OCI-LY7 (cell line): ENCODE measurements around the gene CFAP157. TPM values are rescaled to one million over a fixed set of nuclear protein-coding genes. Genes with fewer than 3 reads are reported as not detected.

Experiments used
- BruUV-seq: library from RNA; stranded (reverse); fragments of 400-500 nt; replicated peaks from 2 replicates; lab custom pipeline; 2021; lab: Mats Ljungman, UMichigan
- CTCF ChIA-PET: fragments of 300-600 bp; sonication (Branson Sonifier 250); formaldehyde crosslinking; loops from one replicate; lab custom pipeline; 2022; ENCODE audit warnings: antibody characterized with exemption; ENCODE audit not compliant: unreplicated experiment; lab: Charles Lee
- POLR2A ChIA-PET: fragments of 300-600 bp; sonication (Branson Sonifier 250); formaldehyde crosslinking; loops from one replicate; lab custom pipeline; 2022; ENCODE audit warnings: antibody characterized with exemption; lab: Charles Lee
- DNase-seq: peaks from one replicate; pipeline ENCODE4 v3.0.0-alpha.2; 2015; ENCODE audit warnings: low spot score
- H2AFZ ChIP-seq: fragments of 200-600 bp; sonication (generic), shearing (Covaris generic); 2 replicates; pipeline ENCODE4 v1.6.1; 2014; ENCODE audit warnings: mild to moderate bottlenecking, antibody characterized with exemption, low read length, moderate library complexity
- H3K27ac ChIP-seq: fragments of 200-600 bp; sonication (generic); 2 replicates; pipeline ENCODE4 v1.5.1; 2014; ENCODE audit warnings: mixed run types, low read depth, mild to moderate bottlenecking, moderate library complexity, low read length, inconsistent platforms; ENCODE audit not compliant: poor library complexity, severe bottlenecking
- H3K36me3 ChIP-seq: fragments of 200-600 bp; sonication (generic); 2 replicates; pipeline ENCODE4 v1.6.1; 2014; ENCODE audit warnings: mild to moderate bottlenecking, antibody characterized with exemption, low read length, moderate library complexity, mixed read lengths; ENCODE audit not compliant: insufficient read depth
- H3K4me1 ChIP-seq: fragments of 200-600 bp; sonication (generic); 2 replicates; pipeline ENCODE4 v1.5.1; 2014; ENCODE audit warnings: mild to moderate bottlenecking, low read length; ENCODE audit not compliant: insufficient read depth, poor library complexity, severe bottlenecking
- H3K4me2 ChIP-seq: fragments of 200-600 bp; sonication (generic); 2 replicates; pipeline ENCODE4 v1.6.1; 2014; ENCODE audit warnings: mild to moderate bottlenecking, low read length
- H3K4me3 ChIP-seq: fragments of 200-600 bp; sonication (generic); 2 replicates; pipeline ENCODE4 v1.5.1; 2014; ENCODE audit warnings: mild to moderate bottlenecking, low read depth, low read length; ENCODE audit not compliant: poor library complexity, severe bottlenecking
- H3K79me2 ChIP-seq: fragments of 200-600 bp; sonication (generic); 2 replicates; pipeline ENCODE4 v1.6.1; 2016; ENCODE audit warnings: low read depth, mild to moderate bottlenecking, low read length, moderate library complexity, mixed read lengths; ENCODE audit not compliant: insufficient read depth
- H3K9me2 ChIP-seq: fragments of 200-600 bp; sonication (generic); 2 replicates; pipeline ENCODE4 v1.6.1; 2016; ENCODE audit warnings: mild to moderate bottlenecking, low read length, mixed read lengths; ENCODE audit not compliant: insufficient read depth
- H3K9me3 ChIP-seq: fragments of 200-600 bp; sonication (generic); 2 replicates; pipeline ENCODE4 v1.6.1; 2014; ENCODE audit warnings: mild to moderate bottlenecking, mixed run types, low read length, mixed read lengths
- H4K20me1 ChIP-seq: fragments of 200-600 bp; sonication (generic); 2 replicates; pipeline ENCODE4 v1.6.1; 2014; ENCODE audit warnings: mild to moderate bottlenecking, antibody characterized with exemption, low read length, moderate library complexity, mixed read lengths; ENCODE audit not compliant: insufficient read depth
- EZH2phosphoT487 ChIP-seq: fragments of 200-600 bp; sonication (generic); IDR thresholded peaks from 2 replicates; pipeline ENCODE4 v1.6.1; 2018; ENCODE audit warnings: low read depth, borderline replicate concordance, mild to moderate bottlenecking, mixed run types, antibody characterized with exemption, low read length, moderate library complexity, mixed read lengths
- intact Hi-C: fragments of 100-400 bp; cut with micrococcal nuclease; formaldehyde crosslinking; loops from one replicate; pipeline ENCODE4 v1.10.0; 2022; ENCODE audit not compliant: unreplicated experiment
- total RNA-seq, 2 experiments: library from RNA; depleted of rRNA in 1 of 2; stranded (reverse); fragments of >200 nt in 1 of 2; shearing (Covaris generic) in 1 of 2; gene quantifications; 2 replicates each; pipeline ENCODE4 v1.2.3, GENCODE V29; 2014 to 2022
- TF ChIP-seq, protein P1 (sequence below): fragments of 200-600 bp; sonication (generic); conservative IDR thresholded peaks from 2 replicates; pipeline ENCODE4 v1.5.1; 2014; ENCODE audit warnings: mild to moderate bottlenecking, antibody characterized with exemption, low read length, moderate library complexity, mixed read lengths

The CFAP157 gene
- total RNA-seq, 2 experiments from 2014 or later, result 0.13 to 0.22 TPM

DNA sequence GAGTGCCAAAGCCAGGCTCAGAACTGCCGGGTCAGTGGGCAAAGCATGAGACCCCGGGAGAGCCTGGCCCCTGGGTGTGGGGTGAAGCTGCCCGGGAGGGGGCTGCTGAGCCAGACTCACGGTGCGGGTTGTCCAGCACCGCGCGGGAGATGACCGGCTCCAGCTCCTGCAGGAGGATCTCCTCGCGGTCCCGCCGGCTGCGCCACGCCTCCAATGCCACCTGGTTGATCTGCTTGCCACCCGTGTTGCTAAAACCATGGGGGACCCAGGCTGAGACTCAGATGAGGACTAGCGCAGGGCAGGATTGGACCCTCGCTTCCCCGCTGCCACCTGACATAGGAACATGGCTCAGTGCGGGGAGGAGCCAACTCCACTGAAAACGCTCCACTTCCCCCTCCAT is 25.7 kb downstream of the CFAP157 start:
- Histone ChIP-seq H2AFZ (no peak overlapping the region), H4K20me1 (no peaks in the 10 kb centered on the region), H3K4me2 (no peak overlapping the region), H3K79me2 (no peaks in the 10 kb centered on the region), H3K36me3 (no peaks in the 10 kb centered on the region), H3K9me3 (no peaks in the 10 kb centered on the region), H3K9me2 (no peaks in the 10 kb centered on the region), H3K4me3 (no peak overlapping the region), H3K4me1 (peaks cover 19% of the 10 kb centered on the region), H3K27ac (no peak overlapping the region)
- intact Hi-C loops, result no loop called here
- TF ChIP-seq, protein P1, sequence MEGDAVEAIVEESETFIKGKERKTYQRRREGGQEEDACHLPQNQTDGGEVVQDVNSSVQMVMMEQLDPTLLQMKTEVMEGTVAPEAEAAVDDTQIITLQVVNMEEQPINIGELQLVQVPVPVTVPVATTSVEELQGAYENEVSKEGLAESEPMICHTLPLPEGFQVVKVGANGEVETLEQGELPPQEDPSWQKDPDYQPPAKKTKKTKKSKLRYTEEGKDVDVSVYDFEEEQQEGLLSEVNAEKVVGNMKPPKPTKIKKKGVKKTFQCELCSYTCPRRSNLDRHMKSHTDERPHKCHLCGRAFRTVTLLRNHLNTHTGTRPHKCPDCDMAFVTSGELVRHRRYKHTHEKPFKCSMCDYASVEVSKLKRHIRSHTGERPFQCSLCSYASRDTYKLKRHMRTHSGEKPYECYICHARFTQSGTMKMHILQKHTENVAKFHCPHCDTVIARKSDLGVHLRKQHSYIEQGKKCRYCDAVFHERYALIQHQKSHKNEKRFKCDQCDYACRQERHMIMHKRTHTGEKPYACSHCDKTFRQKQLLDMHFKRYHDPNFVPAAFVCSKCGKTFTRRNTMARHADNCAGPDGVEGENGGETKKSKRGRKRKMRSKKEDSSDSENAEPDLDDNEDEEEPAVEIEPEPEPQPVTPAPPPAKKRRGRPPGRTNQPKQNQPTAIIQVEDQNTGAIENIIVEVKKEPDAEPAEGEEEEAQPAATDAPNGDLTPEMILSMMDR, result no peak
- TF ChIP-seq EZH2phosphoT487, result no peak
- DNase-seq, result no peak
- ChIA-PET POLR2A (no interaction called here), CTCF (no interaction called here)
- BruUV-seq, result no TSS peak

DNA sequence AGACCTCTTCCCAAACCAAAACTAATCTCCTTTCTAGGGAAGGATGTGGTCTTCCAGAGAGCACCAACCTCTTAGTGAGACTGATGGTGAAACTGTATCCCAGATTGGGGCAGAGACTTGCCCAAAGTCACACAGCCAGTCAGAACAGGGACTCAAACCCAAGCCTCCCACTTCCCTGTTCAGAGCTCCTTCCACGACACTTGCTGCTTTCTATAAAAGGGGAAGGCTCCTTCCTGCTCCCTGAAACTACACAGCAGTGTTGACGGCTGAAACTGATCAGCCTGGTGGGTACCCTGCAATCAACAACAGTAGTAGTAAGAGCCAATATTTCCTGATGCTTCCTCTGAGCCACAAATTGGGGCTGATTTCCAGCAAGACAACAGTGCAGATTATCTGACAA is 26.8 kb downstream of the CFAP157 start:
- CTCF ChIA-PET, result no interaction called here
- intact Hi-C loops, result loop anchor here (1.0 to 2.0 kb wide), 3 partner anchors 143 to 229 kb away; no protein-coding TSS in a partner anchor
- Histone ChIP-seq H3K9me2 (no peaks in the 10 kb centered on the region), H3K9me3 (no peaks in the 10 kb centered on the region), H2AFZ (no peak overlapping the region), H3K4me2 (peak overlapping the region; percentile 84; the same call in 1 of the 2 replicates), H3K4me1 (peaks cover 19% of the 10 kb centered on the region), H3K79me2 (no peaks in the 10 kb centered on the region), H3K4me3 (no peak overlapping the region), H3K27ac (no peak overlapping the region), H4K20me1 (no peaks in the 10 kb centered on the region), H3K36me3 (peaks cover 8% of the 10 kb centered on the region)
- BruUV-seq, result no TSS peak
- DNase-seq, result no peak
- POLR2A ChIA-PET, result no interaction called here
- no peak for TF ChIP-seq EZH2phosphoT487
- TF ChIP-seq, protein P1, result no peak

DNA sequence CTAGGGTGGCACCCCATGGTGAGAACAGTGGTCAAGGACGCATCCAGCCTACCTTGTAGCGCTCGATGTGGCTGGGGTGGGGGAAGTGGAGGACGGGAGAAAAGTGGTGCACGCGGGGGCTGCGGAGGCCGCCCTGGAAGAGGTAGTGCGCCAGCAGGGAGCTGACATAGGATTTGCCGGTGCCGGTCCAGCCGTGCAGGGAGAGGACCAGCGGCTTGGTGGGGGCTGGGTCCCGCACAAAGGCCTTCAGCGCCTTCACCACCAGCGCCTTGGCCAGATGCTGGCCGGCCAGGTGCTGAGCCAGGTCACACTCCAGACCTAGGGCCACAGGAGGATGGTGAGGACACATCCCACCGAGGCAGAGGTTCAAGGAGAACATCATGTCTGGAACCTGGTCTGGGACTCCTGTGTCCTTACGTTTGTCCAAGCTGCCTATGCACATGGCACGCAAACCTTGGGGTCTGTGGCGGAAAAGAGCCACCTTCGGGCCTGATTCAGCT is 27.5 kb downstream of the CFAP157 start:
- TF ChIP-seq, protein P1, result no peak
- no peak for TF ChIP-seq EZH2phosphoT487
- H2AFZ ChIP-seq, result peak overlapping the region; percentile 67; the same call in 1 of the 2 replicates
- BruUV-seq, result no TSS peak
- H3K4me2 ChIP-seq, result peak overlapping the region; percentile 84
- no peaks in the 10 kb centered on the region for H3K79me2 ChIP-seq
- no peaks in the 10 kb centered on the region for H3K9me3 ChIP-seq
- peaks cover 19% of the 10 kb centered on the region for H3K4me1 ChIP-seq
- H4K20me1 ChIP-seq, result no peaks in the 10 kb centered on the region
- H3K4me3 ChIP-seq, result peak overlapping the region; percentile 75
- ChIA-PET POLR2A (interaction anchor here (0.6 to 1.2 kb wide), 5 partner anchors 10 to 876 kb away, joined by 3 to 6 read pairs (median 3); no protein-coding TSS in a partner anchor), CTCF (interaction anchor here (1.0 to 1.6 kb wide), 6 partner anchors 51 to 230 kb away, joined by 3 to 6 read pairs (median 4); no protein-coding TSS in a partner anchor)
- H3K27ac ChIP-seq, result peak overlapping the region; percentile 69
- no peak for DNase-seq
- H3K36me3 ChIP-seq, result peaks cover 14% of the 10 kb centered on the region
- intact Hi-C loops, result loop anchor here (1.0 to 2.0 kb wide), 3 partner anchors 144 to 230 kb away; no protein-coding TSS in a partner anchor
- no peaks in the 10 kb centered on the region for H3K9me2 ChIP-seq
